HepG2 (cell line): ENCODE measurements around the gene TAOK3. TPM values are rescaled to one million over a fixed set of nuclear protein-coding genes. Genes with fewer than 3 reads are reported as not detected.

Source experiments
- BATF2 ChIP-seq: sonication (generic); formaldehyde crosslinking; IDR thresholded peaks from 2 replicates; pipeline ENCODE4 v1.8.0; 2022; ENCODE audit warnings: mild to moderate bottlenecking, missing genetic modification reagents, moderate library complexity
- CCAR2 ChIP-seq: fragments of 200-400 bp; formaldehyde crosslinking; optimal IDR thresholded peaks from 2 replicates; pipeline ENCODE3; 2018; ENCODE audit warnings: low read depth, mild to moderate bottlenecking, low read length, moderate library complexity
- ELF3 ChIP-seq: IDR thresholded peaks from 2 replicates; pipeline ENCODE4 v1.6.1; 2016; ENCODE audit warnings: missing genetic modification reagents, missing compliant biosample characterization
- ELF4 ChIP-seq: sonication (generic); formaldehyde crosslinking; IDR thresholded peaks from 2 replicates; pipeline ENCODE4 v1.5.0; 2020; ENCODE audit warnings: missing genetic modification reagents, mild to moderate bottlenecking, moderate library complexity, borderline replicate concordance
- ETV5 ChIP-seq: IDR thresholded peaks from 2 replicates; pipeline ENCODE4 v1.6.1; 2018; ENCODE audit warnings: missing biosample characterization, missing genetic modification reagents, inconsistent platforms, borderline replicate concordance
- FIP1L1 ChIP-seq: fragments of 200-400 bp; formaldehyde crosslinking; IDR thresholded peaks from 2 replicates; pipeline ENCODE4 v1.6.1; 2018; ENCODE audit warnings: low read depth, mild to moderate bottlenecking, low read length, moderate library complexity, borderline replicate concordance; ENCODE audit not compliant: insufficient read depth
- FOXO1 ChIP-seq: sonication (generic); formaldehyde crosslinking; IDR thresholded peaks from 2 replicates; pipeline ENCODE4 v1.4.0; 2020; ENCODE audit warnings: missing genetic modification reagents
- KDM3A ChIP-seq: IDR thresholded peaks from 2 replicates; pipeline ENCODE4 v1.6.1; 2018; ENCODE audit warnings: low read depth, missing compliant biosample characterization
- KDM5B ChIP-seq: sonication (generic); formaldehyde crosslinking; IDR thresholded peaks from 2 replicates; pipeline ENCODE4 v1.4.0; 2020; ENCODE audit warnings: missing genetic modification reagents, mild to moderate bottlenecking, borderline replicate concordance
- KLF11 ChIP-seq: IDR thresholded peaks from 2 replicates; pipeline ENCODE4 v1.6.1; 2016; ENCODE audit warnings: missing compliant biosample characterization
- MAFK ChIP-seq, 2 experiments: IDR thresholded peaks in 1 of 2; conservative IDR thresholded peaks in 1 of 2; 2 replicates each; pipeline ENCODE4 v1.6.1; 2011; ENCODE audit warnings: improper control_type of control experiment in 2 of 2, low read length in 2 of 2
- MAX ChIP-seq: IDR thresholded peaks from 2 replicates; pipeline ENCODE4 v1.6.1; 2012; ENCODE audit warnings: inconsistent platforms
- MZF1 ChIP-seq: sonication (generic); formaldehyde crosslinking; IDR thresholded peaks from 2 replicates; pipeline ENCODE4 v1.8.1; 2023; ENCODE audit warnings: mild to moderate bottlenecking, missing genetic modification reagents, borderline replicate concordance
- REPIN1 ChIP-seq: sonication (generic); formaldehyde crosslinking; IDR thresholded peaks from 2 replicates; pipeline ENCODE4 v1.8.0; 2022; ENCODE audit warnings: missing genetic modification reagents, low read depth, mild to moderate bottlenecking, borderline replicate concordance
- SNAPC2 ChIP-seq: sonication (generic); formaldehyde crosslinking; IDR thresholded peaks from 2 replicates; pipeline ENCODE4 v1.8.1; 2022; ENCODE audit warnings: mild to moderate bottlenecking, missing genetic modification reagents
- XRCC5 ChIP-seq: fragments of 200-400 bp; formaldehyde crosslinking; optimal IDR thresholded peaks from 2 replicates; pipeline ENCODE3; 2017; ENCODE audit warnings: mild to moderate bottlenecking, low read length
- ZBTB7B ChIP-seq: sonication (generic); formaldehyde crosslinking; IDR thresholded peaks from 2 replicates; pipeline ENCODE4 v1.4.0; 2020; ENCODE audit warnings: missing genetic modification reagents
- ZFP1 ChIP-seq: IDR thresholded peaks from 2 replicates; pipeline ENCODE4 v1.6.1; 2016
- ZFP37 ChIP-seq: sonication (generic); formaldehyde crosslinking; IDR thresholded peaks from 2 replicates; pipeline ENCODE4 v1.4.0; 2020; ENCODE audit warnings: missing genetic modification reagents, borderline replicate concordance
- ZNF235 ChIP-seq: sonication (generic); formaldehyde crosslinking; IDR thresholded peaks from 2 replicates; pipeline ENCODE4 v1.8.1; 2023; ENCODE audit warnings: mild to moderate bottlenecking, missing genetic modification reagents, borderline replicate concordance
- ZNF577 ChIP-seq: sonication (generic); formaldehyde crosslinking; IDR thresholded peaks from 2 replicates; pipeline ENCODE4 v1.4.0; 2020; ENCODE audit warnings: mild to moderate bottlenecking, low read depth, missing genetic modification reagents, borderline replicate concordance
- ZNF605 ChIP-seq: sonication (generic); formaldehyde crosslinking; IDR thresholded peaks from 2 replicates; pipeline ENCODE4 v1.8.0; 2022; ENCODE audit warnings: mild to moderate bottlenecking, missing genetic modification reagents
- polyA plus RNA-seq, 8 experiments: library from polyadenylated mRNA; depleted of rRNA in 3 of 8; stranded (reverse) in 7 of 8; unstranded in 1 of 8; fragments of >200 nt; fragmentation: Illumina TruSeq in 4 of 8; extraction: Trizol in 4 of 8; gene quantifications; 2 replicates each; pipeline versions ENCODE4 v1.2.1 to v1.2.3, GENCODE V29; 2011 to 2016; ENCODE audit warnings: low read depth in 4 of 8, missing spikeins in 1 of 8, mixed read lengths in 1 of 8; ENCODE audit not compliant: insufficient read depth in 1 of 8
- total RNA-seq, 5 experiments: library from RNA; depleted of rRNA; stranded (reverse); fragments of >200 nt; fragmentation: Illumina TruSeq; extraction: Trizol; gene quantifications; 2 replicates each; pipeline ENCODE4 v1.2.3, GENCODE V29; 2016; ENCODE audit warnings: low read depth in 1 of 5
- TF ChIP-seq, protein P1 (sequence below): IDR thresholded peaks from 2 replicates; pipeline ENCODE4 v1.6.1; 2018; ENCODE audit warnings: missing genetic modification reagents, mild to moderate bottlenecking, missing compliant biosample characterization
- TF ChIP-seq, protein P2 (sequence below): sonication (generic); formaldehyde crosslinking; IDR thresholded peaks from 2 replicates; pipeline ENCODE4 v1.5.0; 2020; ENCODE audit warnings: mild to moderate bottlenecking, missing genetic modification reagents, moderate library complexity
- TF ChIP-seq, protein P3 (sequence below): sonication (generic); formaldehyde crosslinking; conservative IDR thresholded peaks from 2 replicates; pipeline ENCODE4 v1.4.0; 2020; ENCODE audit warnings: missing genetic modification reagents

TAOK3 gene
- total and polyA plus RNA-seq, 2 of the 13 experiments (the other 11 are each of a cell fraction or from before 2014, with no cell fraction given): 10.4 to 12.3 TPM

GRCh38 chr12:118120579-118121363 lies 251.9 kb downstream of the TAOK3 start (continued):
- peak; percentile 61; the same call in 1 of the 2 replicates for TF ChIP-seq REPIN1 (CRISPR knock-in tag)
- TF ChIP-seq KLF11 (CRISPR knock-in tag): no peak
- no peak for TF ChIP-seq ZNF235 (CRISPR knock-in tag)
- peak; percentile 63 for TF ChIP-seq FOXO1 (CRISPR knock-in tag)
- TF ChIP-seq, protein P1, sequence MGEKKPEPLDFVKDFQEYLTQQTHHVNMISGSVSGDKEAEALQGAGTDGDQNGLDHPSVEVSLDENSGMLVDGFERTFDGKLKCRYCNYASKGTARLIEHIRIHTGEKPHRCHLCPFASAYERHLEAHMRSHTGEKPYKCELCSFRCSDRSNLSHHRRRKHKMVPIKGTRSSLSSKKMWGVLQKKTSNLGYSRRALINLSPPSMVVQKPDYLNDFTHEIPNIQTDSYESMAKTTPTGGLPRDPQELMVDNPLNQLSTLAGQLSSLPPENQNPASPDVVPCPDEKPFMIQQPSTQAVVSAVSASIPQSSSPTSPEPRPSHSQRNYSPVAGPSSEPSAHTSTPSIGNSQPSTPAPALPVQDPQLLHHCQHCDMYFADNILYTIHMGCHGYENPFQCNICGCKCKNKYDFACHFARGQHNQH (CRISPR knock-in tag): 0 out of 2 replicates have a peak, but pooled peaks have one; percentile 41
- TF ChIP-seq FIP1L1: no peak
- TF ChIP-seq ZFP1: no peak
- TF ChIP-seq MAFK (conservative IDR thresholded peaks at IDR 0.05 in 1 of 2, IDR thresholded peaks at IDR 0.05 in 1 of 2; ENCODE audit: low read length in 2 of 2): no peak
- TF ChIP-seq, protein P2, sequence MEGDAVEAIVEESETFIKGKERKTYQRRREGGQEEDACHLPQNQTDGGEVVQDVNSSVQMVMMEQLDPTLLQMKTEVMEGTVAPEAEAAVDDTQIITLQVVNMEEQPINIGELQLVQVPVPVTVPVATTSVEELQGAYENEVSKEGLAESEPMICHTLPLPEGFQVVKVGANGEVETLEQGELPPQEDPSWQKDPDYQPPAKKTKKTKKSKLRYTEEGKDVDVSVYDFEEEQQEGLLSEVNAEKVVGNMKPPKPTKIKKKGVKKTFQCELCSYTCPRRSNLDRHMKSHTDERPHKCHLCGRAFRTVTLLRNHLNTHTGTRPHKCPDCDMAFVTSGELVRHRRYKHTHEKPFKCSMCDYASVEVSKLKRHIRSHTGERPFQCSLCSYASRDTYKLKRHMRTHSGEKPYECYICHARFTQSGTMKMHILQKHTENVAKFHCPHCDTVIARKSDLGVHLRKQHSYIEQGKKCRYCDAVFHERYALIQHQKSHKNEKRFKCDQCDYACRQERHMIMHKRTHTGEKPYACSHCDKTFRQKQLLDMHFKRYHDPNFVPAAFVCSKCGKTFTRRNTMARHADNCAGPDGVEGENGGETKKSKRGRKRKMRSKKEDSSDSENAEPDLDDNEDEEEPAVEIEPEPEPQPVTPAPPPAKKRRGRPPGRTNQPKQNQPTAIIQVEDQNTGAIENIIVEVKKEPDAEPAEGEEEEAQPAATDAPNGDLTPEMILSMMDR: peak; percentile 73
- TF ChIP-seq MZF1 (CRISPR knock-in tag): no peak
- TF ChIP-seq BATF2 (CRISPR knock-in tag): no peak
- peak; percentile 54; the same call in 1 of the 2 replicates for TF ChIP-seq ELF3 (CRISPR knock-in tag)
- no peak for TF ChIP-seq SNAPC2
- TF ChIP-seq ZFP37: no peak
- no peak for TF ChIP-seq ETV5 (CRISPR knock-in tag)
- TF ChIP-seq ELF4: no peak
- no peak for TF ChIP-seq CCAR2
- TF ChIP-seq XRCC5: no peak
- TF ChIP-seq ZNF577 (CRISPR knock-in tag): no peak
- TF ChIP-seq ZBTB7B (CRISPR knock-in tag): no peak
- peak; percentile 49; the same call in 1 of the 2 replicates for TF ChIP-seq ZNF605 (CRISPR knock-in tag)
- 0 out of 2 replicates have a peak, but pooled peaks have one; percentile 25 for TF ChIP-seq KDM3A (CRISPR knock-in tag)
- TF ChIP-seq, protein P3, sequence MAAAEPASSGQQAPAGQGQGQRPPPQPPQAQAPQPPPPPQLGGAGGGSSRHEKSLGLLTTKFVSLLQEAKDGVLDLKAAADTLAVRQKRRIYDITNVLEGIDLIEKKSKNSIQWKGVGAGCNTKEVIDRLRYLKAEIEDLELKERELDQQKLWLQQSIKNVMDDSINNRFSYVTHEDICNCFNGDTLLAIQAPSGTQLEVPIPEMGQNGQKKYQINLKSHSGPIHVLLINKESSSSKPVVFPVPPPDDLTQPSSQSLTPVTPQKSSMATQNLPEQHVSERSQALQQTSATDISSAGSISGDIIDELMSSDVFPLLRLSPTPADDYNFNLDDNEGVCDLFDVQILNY (CRISPR knock-in tag): no peak
- no peak for TF ChIP-seq MAX
- no peak for TF ChIP-seq KDM5B
